Muscle layer of colon (tissue), 2 donors: ENCODE measurements around the gene OLFM2.
A peak's percentile ranks its signal among the peaks of the same experiment; 100 is the strongest.

Experiments used
- H3K27ac ChIP-seq: one replicate; pipeline ENCODE4 v1.7.0; 2013; ENCODE audit warnings: low read depth, mild to moderate bottlenecking, low read length, moderate library complexity
- H3K27me3 ChIP-seq, 2 donors: one replicate each; pipeline ENCODE4 v1.7.0; 2013; ENCODE audit warnings: low read length in 2 of 2, mild to moderate bottlenecking in 2 of 2; ENCODE audit not compliant: insufficient read depth in 2 of 2, control insufficient read depth in 1 of 2
- H3K36me3 ChIP-seq: one replicate; pipeline ENCODE4 v1.7.0; 2013; ENCODE audit warnings: mild to moderate bottlenecking, low read length; ENCODE audit not compliant: insufficient read depth
- H3K4me1 ChIP-seq: one replicate; pipeline ENCODE4 v1.7.0; 2013; ENCODE audit warnings: mild to moderate bottlenecking, low read length; ENCODE audit not compliant: insufficient read depth
- H3K4me3 ChIP-seq, 2 donors: one replicate each; pipeline ENCODE4 v1.7.0; 2013; ENCODE audit warnings: low read length in 2 of 2, low read depth in 1 of 2, mild to moderate bottlenecking in 1 of 2, moderate library complexity in 1 of 2
- H3K9ac ChIP-seq: one replicate; pipeline ENCODE4 v1.7.0; 2013; ENCODE audit warnings: low read length
- H3K9me3 ChIP-seq: one replicate; pipeline ENCODE4 v1.7.0; 2013; ENCODE audit warnings: mild to moderate bottlenecking, low read length
- donor health status: abdominal sarcoma.
- donor health status: Adenocarcinoma of cecum.

OLFM2 gene

GRCh38 chr19:9916719-9917118 is 19.6 kb downstream of the OLFM2 start:
- Histone ChIP-seq H3K27me3 (peaks cover 10 to 26% of the 10 kb centered on the region in 2 donors), H3K36me3 (no peaks in the 10 kb centered on the region), H3K9ac (no peak overlapping the region), H3K27ac (no peak overlapping the region), H3K4me1 (peaks cover 5% of the 10 kb centered on the region), H3K4me3 (no peak overlapping the region), H3K9me3 (no peaks in the 10 kb centered on the region)

DNA sequence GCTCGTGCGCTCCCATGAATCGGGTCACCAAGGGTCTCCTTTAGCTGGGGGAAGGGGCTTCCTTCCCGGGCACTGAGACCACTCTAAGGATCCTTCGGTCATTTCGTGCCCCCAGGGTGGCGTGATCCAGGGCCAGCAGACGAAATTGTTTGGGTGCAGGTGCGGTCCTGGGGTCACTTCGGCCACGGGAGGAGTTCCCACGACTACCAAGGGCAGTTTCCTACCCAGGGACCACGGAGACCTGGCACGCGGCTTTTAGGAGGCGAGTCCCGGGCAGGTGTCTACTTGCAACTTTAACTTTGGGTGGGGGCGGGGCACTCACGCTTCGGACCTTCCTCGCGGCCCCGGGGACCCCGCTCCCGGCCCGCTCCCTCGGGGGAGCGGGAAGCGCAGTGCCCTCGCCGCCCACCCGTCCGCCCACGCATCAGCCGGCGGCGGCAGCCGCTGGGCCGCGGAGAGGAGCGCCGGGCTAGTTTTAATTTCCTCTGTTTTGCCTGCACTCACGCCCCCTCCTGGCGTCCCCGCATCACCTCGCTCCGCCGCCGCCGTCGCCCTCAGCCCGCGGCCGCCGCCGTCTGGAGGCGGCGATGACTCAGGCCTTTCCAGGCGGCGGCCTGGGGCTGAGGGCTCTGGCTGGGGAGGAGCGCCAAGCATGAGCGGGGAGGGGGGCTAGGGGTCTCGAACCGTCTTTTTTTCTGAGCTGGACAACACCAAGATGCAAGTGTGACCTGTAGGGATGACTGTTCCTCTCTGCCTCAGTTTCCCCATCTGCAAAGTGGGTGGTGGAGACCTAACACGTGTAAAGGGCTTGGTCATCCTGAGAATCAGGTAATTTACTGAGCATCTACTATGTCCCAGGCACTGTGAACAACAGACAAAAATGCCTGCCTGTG is 21.8 kb downstream of the OLFM2 start:
- Histone ChIP-seq H3K9ac (no peak overlapping the region), H3K27me3 (peaks cover 10 to 29% of the 10 kb centered on the region in 2 donors), H3K36me3 (no peaks in the 10 kb centered on the region), H3K4me1 (peaks cover 5% of the 10 kb centered on the region), H3K27ac (no peak overlapping the region), H3K4me3 (peak overlapping the region; percentile 30 to 60), H3K9me3 (no peaks in the 10 kb centered on the region)

GRCh38 chr19:9914001-9914314 is 22.4 kb downstream of the OLFM2 start:
- H3K27ac ChIP-seq, result no peak overlapping the region

DNA sequence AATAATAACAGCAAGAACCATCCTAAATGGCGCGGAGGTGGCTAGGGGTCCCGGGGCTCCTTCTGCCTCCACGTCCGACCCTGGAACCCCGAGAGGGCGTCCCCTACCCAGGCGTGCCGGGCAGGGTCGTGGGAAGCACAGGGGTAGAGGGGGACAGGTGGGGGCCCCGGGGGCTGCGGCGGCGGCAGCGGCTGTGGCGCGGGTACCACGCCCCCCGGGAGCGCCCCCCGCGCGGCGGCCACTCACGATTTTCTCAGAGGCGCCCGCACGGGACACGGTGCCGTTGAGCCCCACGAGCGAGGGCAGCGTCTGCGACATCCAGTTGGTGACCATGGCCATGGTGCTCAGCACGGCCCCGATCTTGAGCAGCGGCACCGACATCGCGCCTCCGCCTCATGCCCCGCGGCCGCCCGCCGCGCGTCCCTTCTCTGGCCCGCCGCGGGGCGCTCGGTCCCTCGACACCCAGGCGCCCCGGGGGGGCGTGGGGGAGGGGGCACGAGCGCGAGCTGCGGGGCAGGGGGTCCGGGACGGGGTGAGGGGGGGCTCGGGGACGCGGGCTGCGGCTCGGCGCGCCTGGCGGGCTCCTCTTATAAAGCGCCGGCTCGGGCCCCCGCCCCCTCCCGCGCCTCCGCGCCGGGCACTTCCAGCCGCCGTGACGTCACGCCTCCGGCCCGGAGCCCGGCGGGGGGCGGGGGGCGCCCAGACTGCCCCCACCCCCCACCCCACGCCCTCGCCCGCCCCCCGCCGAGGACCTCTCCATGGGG is 22.9 kb downstream of the OLFM2 start:
- H3K27ac ChIP-seq, result no peak overlapping the region
- peaks cover 5% of the 10 kb centered on the region for H3K4me1 ChIP-seq
- H3K27me3 ChIP-seq, result peaks cover 10 to 29% of the 10 kb centered on the region in 2 donors
- no peak overlapping the region for H3K4me3 ChIP-seq
- H3K9ac ChIP-seq, result no peak overlapping the region
- H3K36me3 ChIP-seq, result no peaks in the 10 kb centered on the region
- no peaks in the 10 kb centered on the region for H3K9me3 ChIP-seq

More at GRCh38 chr19:9914001-9914314, 22.4 kb downstream of the OLFM2 start:
- Histone ChIP-seq H3K4me3 (peak overlapping the region in 1 of 2 donors; percentile 60), H3K36me3 (no peaks in the 10 kb centered on the region), H3K4me1 (peaks cover 5% of the 10 kb centered on the region), H3K9ac (no peak overlapping the region), H3K27me3 (peaks cover 10 to 29% of the 10 kb centered on the region in 2 donors), H3K9me3 (no peaks in the 10 kb centered on the region)

GRCh38 chr19:9912551-9913236 is 23.6 kb downstream of the OLFM2 start:
- H3K27ac ChIP-seq, result no peak overlapping the region
- no peak overlapping the region for H3K4me3 ChIP-seq
- no peaks in the 10 kb centered on the region for H3K9me3 ChIP-seq
- H3K9ac ChIP-seq, result no peak overlapping the region
- H3K4me1 ChIP-seq, result peaks cover 5% of the 10 kb centered on the region
- peaks cover 10 to 29% of the 10 kb centered on the region in 2 donors for H3K27me3 ChIP-seq
- no peaks in the 10 kb centered on the region for H3K36me3 ChIP-seq

DNA sequence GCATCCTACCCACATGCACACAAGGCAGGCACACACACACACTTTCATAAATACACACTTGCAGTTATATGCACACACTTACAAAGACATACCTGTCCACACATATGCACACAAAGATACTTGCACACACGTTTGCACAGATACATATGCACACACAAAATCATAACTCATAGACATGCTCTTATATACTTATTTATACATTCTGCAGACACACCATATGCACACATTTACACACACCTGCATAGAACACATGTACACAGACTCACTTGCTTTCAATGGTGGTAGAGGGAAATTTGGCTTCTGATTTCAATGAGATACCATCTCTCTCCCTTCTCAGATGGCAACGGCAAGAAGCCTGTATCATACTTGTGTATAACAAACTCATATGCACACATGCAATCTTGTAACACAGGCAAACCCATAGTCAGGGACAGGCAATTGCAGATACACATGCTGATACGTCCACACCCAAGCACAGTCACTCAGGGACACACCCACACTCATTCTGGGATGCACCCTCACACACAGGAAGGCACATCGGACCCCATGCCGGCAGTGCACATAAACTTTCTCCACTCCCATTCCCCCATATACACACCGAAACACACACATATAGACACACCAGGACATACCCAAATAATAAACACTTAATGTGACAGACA is 24.7 kb downstream of the OLFM2 start:
- Histone ChIP-seq H3K9ac (no peak overlapping the region), H3K36me3 (no peaks in the 10 kb centered on the region), H3K4me1 (peaks cover 5% of the 10 kb centered on the region), H3K27ac (no peak overlapping the region), H3K27me3 (peaks cover 10 to 29% of the 10 kb centered on the region in 2 donors), H3K4me3 (no peak overlapping the region), H3K9me3 (no peaks in the 10 kb centered on the region)

DNA sequence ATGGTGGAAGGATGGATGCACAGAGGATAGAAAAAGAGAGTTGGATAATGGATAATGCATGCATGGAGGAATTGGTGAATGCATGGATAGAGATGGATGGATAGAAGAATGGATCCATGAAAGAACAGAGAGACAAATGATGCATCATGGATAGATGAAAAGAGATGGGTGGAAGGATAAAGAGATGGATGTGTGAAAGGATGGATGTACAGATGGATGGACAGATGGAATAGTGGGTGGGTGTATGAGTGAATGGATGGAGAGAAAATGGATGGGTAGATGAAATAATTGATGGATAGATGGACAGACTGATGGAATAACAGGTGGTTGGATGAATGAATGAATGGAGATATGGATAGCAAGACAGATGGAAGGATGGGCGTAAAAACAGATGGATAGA is 25.7 kb downstream of the OLFM2 start:
- Histone ChIP-seq H3K9ac (no peak overlapping the region), H3K4me3 (no peak overlapping the region), H3K4me1 (peaks cover 5% of the 10 kb centered on the region), H3K27me3 (peaks cover 10 to 29% of the 10 kb centered on the region in 2 donors), H3K36me3 (no peaks in the 10 kb centered on the region), H3K27ac (no peak overlapping the region), H3K9me3 (no peaks in the 10 kb centered on the region)

DNA sequence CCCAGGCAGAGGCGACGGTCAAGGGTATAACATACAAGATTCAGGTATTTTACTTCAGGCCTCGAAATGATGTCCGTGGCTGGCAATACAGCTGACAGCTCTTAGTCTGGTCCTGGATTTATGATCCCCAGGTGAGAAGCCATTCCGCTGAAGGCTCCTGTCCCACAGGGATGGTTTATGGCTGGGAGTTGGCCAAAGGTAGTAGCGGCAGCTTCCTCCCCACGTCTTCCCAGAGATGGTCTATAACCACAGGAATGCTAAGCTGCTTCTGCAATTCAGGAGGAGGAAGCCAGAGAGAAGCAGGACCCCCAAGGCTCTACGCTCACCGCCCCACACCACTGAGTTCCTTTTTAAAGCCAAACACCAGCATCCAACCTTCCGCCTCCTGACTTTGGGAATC is 27.1 kb downstream of the OLFM2 start:
- no peaks in the 10 kb centered on the region for H3K9me3 ChIP-seq
- peaks cover 3% of the 10 kb centered on the region for H3K4me1 ChIP-seq
- no peaks in the 10 kb centered on the region for H3K36me3 ChIP-seq
- H3K9ac ChIP-seq, result no peak overlapping the region
- H3K27me3 ChIP-seq, result peaks cover 10 to 22% of the 10 kb centered on the region in 2 donors
- no peak overlapping the region for H3K27ac ChIP-seq
- no peak overlapping the region for H3K4me3 ChIP-seq

- H3K27me3 ChIP-seq, result peaks cover 4 to 10% of the 10 kb centered on the region in 2 donors
- no peaks in the 10 kb centered on the region for H3K36me3 ChIP-seq
- no peak overlapping the region for H3K4me3 ChIP-seq
- H3K9me3 ChIP-seq, result no peaks in the 10 kb centered on the region
- no peak overlapping the region for H3K27ac ChIP-seq
- no peaks in the 10 kb centered on the region for H3K4me1 ChIP-seq
- H3K9ac ChIP-seq, result no peak overlapping the region
Observed at GRCh38 chr19:9906475-9907087, 29.7 kb downstream of the OLFM2 start.

DNA sequence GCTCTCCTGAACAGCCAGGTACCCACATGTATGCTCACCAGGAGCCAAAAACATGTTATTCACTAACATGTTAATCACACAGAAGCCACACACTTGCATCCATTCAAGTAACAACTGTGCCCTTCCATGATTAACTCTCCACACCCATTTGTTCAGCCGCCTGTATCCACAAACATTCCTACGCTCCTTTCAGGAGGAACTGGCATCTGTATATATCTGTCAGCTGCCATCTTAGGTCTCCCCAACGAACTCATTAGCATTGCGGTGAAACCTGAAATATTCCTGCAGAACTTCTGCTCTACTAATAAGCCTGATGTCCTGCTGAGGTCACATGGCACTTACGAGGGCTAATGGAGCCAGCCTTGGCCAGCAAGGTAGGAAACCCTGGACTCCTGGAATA is 33.0 kb downstream of the OLFM2 start:
- Histone ChIP-seq H3K27ac (no peak overlapping the region), H3K9ac (no peak overlapping the region), H3K4me1 (no peaks in the 10 kb centered on the region), H3K36me3 (no peaks in the 10 kb centered on the region), H3K4me3 (no peak overlapping the region), H3K27me3 (peaks cover 0 to 10% of the 10 kb centered on the region in 2 donors), H3K9me3 (no peaks in the 10 kb centered on the region)
